ENCODE measurements around the gene UBE2L5.

GRCh38 chr13:30396434-30397075 is 25.7 kb upstream of the UBE2L5 start:
- TF ChIP-seq, protein P1, sequence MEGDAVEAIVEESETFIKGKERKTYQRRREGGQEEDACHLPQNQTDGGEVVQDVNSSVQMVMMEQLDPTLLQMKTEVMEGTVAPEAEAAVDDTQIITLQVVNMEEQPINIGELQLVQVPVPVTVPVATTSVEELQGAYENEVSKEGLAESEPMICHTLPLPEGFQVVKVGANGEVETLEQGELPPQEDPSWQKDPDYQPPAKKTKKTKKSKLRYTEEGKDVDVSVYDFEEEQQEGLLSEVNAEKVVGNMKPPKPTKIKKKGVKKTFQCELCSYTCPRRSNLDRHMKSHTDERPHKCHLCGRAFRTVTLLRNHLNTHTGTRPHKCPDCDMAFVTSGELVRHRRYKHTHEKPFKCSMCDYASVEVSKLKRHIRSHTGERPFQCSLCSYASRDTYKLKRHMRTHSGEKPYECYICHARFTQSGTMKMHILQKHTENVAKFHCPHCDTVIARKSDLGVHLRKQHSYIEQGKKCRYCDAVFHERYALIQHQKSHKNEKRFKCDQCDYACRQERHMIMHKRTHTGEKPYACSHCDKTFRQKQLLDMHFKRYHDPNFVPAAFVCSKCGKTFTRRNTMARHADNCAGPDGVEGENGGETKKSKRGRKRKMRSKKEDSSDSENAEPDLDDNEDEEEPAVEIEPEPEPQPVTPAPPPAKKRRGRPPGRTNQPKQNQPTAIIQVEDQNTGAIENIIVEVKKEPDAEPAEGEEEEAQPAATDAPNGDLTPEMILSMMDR (IDR thresholded peaks at IDR 0.05), result no peak
- TF ChIP-seq POLR2A (IDR thresholded peaks at IDR 0.05), result no peak

Measured in thyroid gland (tissue), 4 donors.